Measurements from ENCODE around the gene FRS2.

The FRS2 gene

GRCh38 chr12:69501154-69501895, 31.1 kb downstream of the FRS2 start:
- DNase-seq (ENCODE audit: low spot score), result peak; percentile 14

- DNase-seq (ENCODE audit: low spot score), result no peak
Observed at GRCh38 chr12:69502345-69503081, 32.3 kb downstream of the FRS2 start.

GRCh38 chr12:69508091-69508490, 37.9 kb downstream of the FRS2 start:
- DNase-seq (ENCODE audit: low spot score), result no peak

- no peak for DNase-seq (ENCODE audit: low spot score)
Observed at GRCh38 chr12:69508621-69509020, 38.4 kb downstream of the FRS2 start.

- no peak for DNase-seq (ENCODE audit: low spot score)
Observed at GRCh38 chr12:69509308-69509736, 39.1 kb downstream of the FRS2 start.

GRCh38 chr12:69509904-69510827, 40.0 kb downstream of the FRS2 start:
- no peak for DNase-seq (ENCODE audit: low spot score)

GRCh38 chr12:69511016-69511415, 40.8 kb downstream of the FRS2 start:
- DNase-seq (ENCODE audit: low spot score), result no peak

GRCh38 chr12:69511469-69512267, 41.5 kb downstream of the FRS2 start:
- DNase-seq (ENCODE audit: low spot score), result no peak

- DNase-seq (ENCODE audit: low spot score), result no peak
Observed at GRCh38 chr12:69512820-69513219, 42.6 kb downstream of the FRS2 start.

- DNase-seq (ENCODE audit: low spot score), result no peak
Observed at GRCh38 chr12:69513297-69513696, 43.1 kb downstream of the FRS2 start.

GRCh38 chr12:69514111-69514510, 43.9 kb downstream of the FRS2 start:
- DNase-seq (ENCODE audit: low spot score), result no peak

GRCh38 chr12:69514845-69515244, 44.7 kb downstream of the FRS2 start:
- no peak for DNase-seq (ENCODE audit: low spot score)

- no peak for DNase-seq (ENCODE audit: low spot score)
Observed at GRCh38 chr12:69515394-69515930, 45.3 kb downstream of the FRS2 start.

GRCh38 chr12:69516950-69517349, 46.8 kb downstream of the FRS2 start:
- DNase-seq (ENCODE audit: low spot score), result no peak

GRCh38 chr12:69517406-69517805, 47.2 kb downstream of the FRS2 start:
- DNase-seq (ENCODE audit: low spot score), result no peak

GRCh38 chr12:69519871-69520270, 49.7 kb downstream of the FRS2 start:
- DNase-seq (ENCODE audit: low spot score), result no peak

- DNase-seq (ENCODE audit: low spot score), result no peak
Observed at GRCh38 chr12:69523433-69524330, 53.5 kb downstream of the FRS2 start.

- DNase-seq (ENCODE audit: low spot score), result no peak
Observed at GRCh38 chr12:69524331-69524630, 54.1 kb downstream of the FRS2 start.

- DNase-seq (ENCODE audit: low spot score), result no peak
Observed at GRCh38 chr12:69524755-69525469, 54.7 kb downstream of the FRS2 start.

Measured in AG08396 (cell line).